H9 (cell line): ENCODE results near the gene HSD17B2. TPM values are rescaled to one million over a fixed set of nuclear protein-coding genes. Genes with fewer than 3 reads are reported as not detected.

Source experiments
- DNase-seq: peaks from one replicate; pipeline ENCODE4 v3.0.0-alpha.2; 2017
- H2AFZ ChIP-seq: one replicate; pipeline ENCODE4 v1.6.1; 2013; ENCODE audit warnings: mild to moderate bottlenecking, low read length, control low read depth, moderate library complexity
- H2AK5ac ChIP-seq: 2 replicates; pipeline ENCODE4 v1.6.1; 2013; ENCODE audit warnings: low read length, control low read depth, mixed read lengths; ENCODE audit not compliant: insufficient read length
- H2BK120ac ChIP-seq: one replicate; pipeline ENCODE4 v1.6.1; 2013; ENCODE audit warnings: low read depth, mild to moderate bottlenecking, low read length, control low read depth, inconsistent platforms; ENCODE audit not compliant: poor library complexity, severe bottlenecking
- H2BK12ac ChIP-seq: 2 replicates; pipeline ENCODE4 v1.6.1; 2013; ENCODE audit warnings: low read length, control low read depth, mixed read lengths, low read depth; ENCODE audit not compliant: insufficient read length
- H2BK15ac ChIP-seq: 2 replicates; pipeline ENCODE4 v1.6.1; 2013; ENCODE audit warnings: low read depth, low read length, control low read depth
- H2BK20ac ChIP-seq: one replicate; pipeline ENCODE4 v1.6.1; 2013; ENCODE audit warnings: low read depth, mild to moderate bottlenecking, low read length, control low read depth, inconsistent platforms; ENCODE audit not compliant: poor library complexity, severe bottlenecking
- H2BK5ac ChIP-seq: 2 replicates; pipeline ENCODE4 v1.6.1; 2013; ENCODE audit warnings: low read length, control low read depth, mixed read lengths; ENCODE audit not compliant: insufficient read length
- H3K14ac ChIP-seq: 2 replicates; pipeline ENCODE4 v1.6.1; 2013; ENCODE audit warnings: low read length, control low read depth; ENCODE audit not compliant: insufficient read depth
- H3K18ac ChIP-seq: 2 replicates; pipeline ENCODE4 v1.6.1; 2013; ENCODE audit warnings: low read depth, mild to moderate bottlenecking, mixed read lengths, low read length, control low read depth; ENCODE audit not compliant: insufficient read length
- H3K23ac ChIP-seq: 2 replicates; pipeline ENCODE4 v1.6.1; 2013; ENCODE audit warnings: low read length, control low read depth, mixed read lengths, low read depth; ENCODE audit not compliant: insufficient read length
- H3K23me2 ChIP-seq: 2 replicates; pipeline ENCODE4 v1.6.1; 2013; ENCODE audit warnings: low read depth, mild to moderate bottlenecking, mixed read lengths, low read length, control low read depth; ENCODE audit not compliant: insufficient read length, poor library complexity, severe bottlenecking
- H3K27ac ChIP-seq: 2 replicates; pipeline ENCODE4 v1.5.1; 2013; ENCODE audit warnings: low read length, control low read depth, mixed read lengths, low read depth; ENCODE audit not compliant: insufficient read length
- H3K27me3 ChIP-seq: 2 replicates; pipeline ENCODE4 v1.6.1; 2013; ENCODE audit warnings: low read length, control low read depth, inconsistent platforms; ENCODE audit not compliant: insufficient read depth
- H3K4ac ChIP-seq: 2 replicates; pipeline ENCODE4 v1.6.1; 2013; ENCODE audit warnings: low read depth, mild to moderate bottlenecking, control low read depth, inconsistent platforms, low read length, moderate library complexity
- H3K4me1 ChIP-seq: 2 replicates; pipeline ENCODE4 v1.6.1; 2013; ENCODE audit warnings: low read length, control low read depth, inconsistent platforms; ENCODE audit not compliant: insufficient read depth
- H3K4me2 ChIP-seq: 2 replicates; pipeline ENCODE4 v1.6.1; 2013; ENCODE audit warnings: low read length, control low read depth, mixed read lengths; ENCODE audit not compliant: insufficient read length, insufficient read depth
- H3K56ac ChIP-seq: 2 replicates; pipeline ENCODE4 v1.6.1; 2013; ENCODE audit warnings: low read depth, mild to moderate bottlenecking, mixed read lengths, low read length, control low read depth; ENCODE audit not compliant: insufficient read length
- H3K79me1 ChIP-seq: 2 replicates; pipeline ENCODE4 v1.6.1; 2013; ENCODE audit warnings: low read depth, mild to moderate bottlenecking, moderate library complexity, low read length, control low read depth, inconsistent platforms; ENCODE audit not compliant: insufficient read depth, poor library complexity, severe bottlenecking
- H3K79me2 ChIP-seq: 2 replicates; pipeline ENCODE4 v1.6.1; 2013; ENCODE audit warnings: low read length, control low read depth, inconsistent platforms; ENCODE audit not compliant: insufficient read depth
- H3K9ac ChIP-seq: 2 replicates; pipeline ENCODE4 v1.6.1; 2013; ENCODE audit warnings: low read length, control low read depth, mixed read lengths; ENCODE audit not compliant: insufficient read length; ENCODE audit errors: extremely low read depth
- H3K9me3 ChIP-seq: one replicate; pipeline ENCODE4 v1.6.1; 2013; ENCODE audit warnings: low read depth, low read length, inconsistent platforms; ENCODE audit not compliant: control insufficient read depth
- H3T11ph ChIP-seq: one replicate; pipeline ENCODE4 v1.6.1; 2013; ENCODE audit warnings: mild to moderate bottlenecking, low read length, control low read depth, inconsistent platforms
- H4K20me1 ChIP-seq: one replicate; pipeline ENCODE4 v1.6.1; 2013; ENCODE audit not compliant: control insufficient read depth, insufficient read length, insufficient read depth
- H4K5ac ChIP-seq: 2 replicates; pipeline ENCODE4 v1.6.1; 2013; ENCODE audit warnings: low read depth, mild to moderate bottlenecking, mixed read lengths, low read length, control low read depth; ENCODE audit not compliant: insufficient read length
- H4K8ac ChIP-seq: replicated peaks from 2 replicates; pipeline ENCODE4 v1.6.1; 2013; ENCODE audit warnings: low read length, control low read depth, mixed read lengths, low read depth; ENCODE audit not compliant: insufficient read length
- H4K91ac ChIP-seq: 2 replicates; pipeline ENCODE4 v1.6.1; 2013; ENCODE audit warnings: low read depth, mild to moderate bottlenecking, moderate library complexity, mixed read lengths, low read length, control low read depth; ENCODE audit not compliant: insufficient read length
- H3K27ac Mint-ChIP-seq, 3 experiments: 2 replicates in 2 of 3; 3 replicates in 1 of 3; pipeline ENCODE4 v1.8.0; 2020 to 2021; ENCODE audit warnings: mixed read lengths in 3 of 3, mild to moderate bottlenecking in 1 of 3, moderate library complexity in 1 of 3
- H3K27me3 Mint-ChIP-seq: 2 replicates; pipeline ENCODE4 v1.8.0; 2021; ENCODE audit warnings: low read depth, mild to moderate bottlenecking, moderate library complexity, mixed read lengths
- H3K36me3 Mint-ChIP-seq, 3 experiments: 2 replicates in 2 of 3; 3 replicates in 1 of 3; pipeline ENCODE4 v1.8.0; 2020 to 2021; ENCODE audit warnings: low read depth in 3 of 3, mixed read lengths in 3 of 3; ENCODE audit not compliant: insufficient read depth in 1 of 3
- H3K4me1 Mint-ChIP-seq, 2 experiments: 2 replicates each; pipeline ENCODE4 v1.8.0; 2020; ENCODE audit warnings: mixed read lengths in 2 of 2
- H3K4me3 Mint-ChIP-seq, 2 experiments: 2 replicates in 1 of 2; 3 replicates in 1 of 2; pipeline ENCODE4 v1.8.0; 2020 to 2021; ENCODE audit warnings: mild to moderate bottlenecking in 2 of 2, mixed read lengths in 2 of 2, moderate library complexity in 1 of 2
- H3K9me3 Mint-ChIP-seq, 2 experiments: 2 replicates in 1 of 2; 3 replicates in 1 of 2; pipeline ENCODE4 v1.8.0; 2020; ENCODE audit warnings: mild to moderate bottlenecking in 2 of 2, mixed read lengths in 2 of 2, moderate library complexity in 1 of 2
- WGBS: extraction: QIAGEN DNeasy Blood & Tissue Kit; methylation state at CpG from one replicate; pipeline ENCODE4 v1.1.7; 2013; ENCODE audit warnings: missing lambda C conversion rate, low lambda C conversion rate, mixed read lengths; ENCODE audit not compliant: insufficient read length; ENCODE audit errors: extremely low coverage; 5-methylcytosine and 5-hydroxymethylcytosine counted together
- total RNA-seq: library from RNA; stranded (reverse); gene quantifications from 2 replicates; pipeline ENCODE4 v1.2.1, GENCODE V29; 2021
- TF ChIP-seq, protein P1 (sequence below): fragments of 200-600 bp; sonication (generic); conservative IDR thresholded peaks from 3 replicates; pipeline ENCODE4 v1.8.0; 2021; ENCODE audit warnings: antibody characterized with exemption, mild to moderate bottlenecking

The HSD17B2 gene
- total RNA-seq, 1 experiment from 2014 or later: not detected

DNA sequence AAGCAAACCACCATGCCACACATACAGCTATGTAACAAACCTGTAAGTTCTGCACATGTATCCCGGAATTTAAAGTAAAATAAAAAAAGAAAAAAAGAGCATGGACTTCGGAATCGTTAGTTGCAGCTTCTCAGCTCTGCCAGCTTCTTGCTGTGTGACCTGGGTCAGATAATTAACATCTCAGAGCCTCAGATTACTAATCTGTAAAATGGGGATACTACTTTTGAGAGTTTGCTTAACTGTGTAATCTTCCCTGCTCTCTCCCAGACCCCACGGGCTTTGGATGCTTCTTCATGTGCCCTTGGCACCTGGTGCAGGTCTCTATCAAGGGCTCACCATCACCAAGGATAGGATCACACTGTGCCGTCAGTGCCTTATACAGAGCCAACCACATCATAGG is 16.6 kb downstream of the HSD17B2 start:
- peaks cover 5% of the 10 kb centered on the region; the same call in 1 of the 2 replicates for H3K27me3 Mint-ChIP-seq
- Histone ChIP-seq H3K79me2 (no peaks in the 10 kb centered on the region), H4K91ac (no peak overlapping the region), H4K5ac (no peak overlapping the region), H3T11ph (no peak overlapping the region), H2AK5ac (no peak overlapping the region), H3K9ac (no peak overlapping the region), H3K56ac (no peak overlapping the region), H2BK20ac (no peak overlapping the region), H3K23me2 (no peaks in the 10 kb centered on the region), H3K4me2 (no peak overlapping the region), H3K14ac (no peak overlapping the region), H3K4me1 (no peaks in the 10 kb centered on the region), H2AFZ (no peak overlapping the region), H3K4ac (no peak overlapping the region), H4K20me1 (no peaks in the 10 kb centered on the region), H4K8ac (no peak overlapping the region), H3K18ac (no peak overlapping the region), H3K27ac (no peak overlapping the region), H3K79me1 (no peaks in the 10 kb centered on the region), H2BK12ac (no peak overlapping the region), H3K9me3 (no peaks in the 10 kb centered on the region), H3K23ac (no peak overlapping the region), H3K27me3 (0 out of 2 replicates have a peak, but pooled peaks cover 2% of the 10 kb centered on the region), H2BK5ac (no peak overlapping the region), H2BK120ac (no peak overlapping the region), H2BK15ac (no peak overlapping the region)
- TF ChIP-seq, protein P1, sequence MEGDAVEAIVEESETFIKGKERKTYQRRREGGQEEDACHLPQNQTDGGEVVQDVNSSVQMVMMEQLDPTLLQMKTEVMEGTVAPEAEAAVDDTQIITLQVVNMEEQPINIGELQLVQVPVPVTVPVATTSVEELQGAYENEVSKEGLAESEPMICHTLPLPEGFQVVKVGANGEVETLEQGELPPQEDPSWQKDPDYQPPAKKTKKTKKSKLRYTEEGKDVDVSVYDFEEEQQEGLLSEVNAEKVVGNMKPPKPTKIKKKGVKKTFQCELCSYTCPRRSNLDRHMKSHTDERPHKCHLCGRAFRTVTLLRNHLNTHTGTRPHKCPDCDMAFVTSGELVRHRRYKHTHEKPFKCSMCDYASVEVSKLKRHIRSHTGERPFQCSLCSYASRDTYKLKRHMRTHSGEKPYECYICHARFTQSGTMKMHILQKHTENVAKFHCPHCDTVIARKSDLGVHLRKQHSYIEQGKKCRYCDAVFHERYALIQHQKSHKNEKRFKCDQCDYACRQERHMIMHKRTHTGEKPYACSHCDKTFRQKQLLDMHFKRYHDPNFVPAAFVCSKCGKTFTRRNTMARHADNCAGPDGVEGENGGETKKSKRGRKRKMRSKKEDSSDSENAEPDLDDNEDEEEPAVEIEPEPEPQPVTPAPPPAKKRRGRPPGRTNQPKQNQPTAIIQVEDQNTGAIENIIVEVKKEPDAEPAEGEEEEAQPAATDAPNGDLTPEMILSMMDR: no peak
- WGBS: no CpG with 5 or more reads among the region's 5 CpGs
- no peaks in the 10 kb centered on the region for H3K4me1 Mint-ChIP-seq
- DNase-seq: no peak
- no peak overlapping the region for H3K4me3 Mint-ChIP-seq
- no peaks in the 10 kb centered on the region for H3K9me3 Mint-ChIP-seq
- H3K27ac Mint-ChIP-seq: no peak overlapping the region
- no peaks in the 10 kb centered on the region for H3K36me3 Mint-ChIP-seq
